GM23338 (cell line): ENCODE results near the gene RAB3GAP2.

Experiments used
- CREB1 ChIP-seq: fragments of 250-450 bp; sonication (Bioruptor Pico); IDR thresholded peaks from 2 replicates; pipeline ENCODE4 v1.5.0; 2020; ENCODE audit warnings: low read depth, mild to moderate bottlenecking, moderate library complexity
- EZH2 ChIP-seq: fragments of 200-600 bp; sonication (generic); IDR thresholded peaks from one replicate; pipeline ENCODE4 v1.8.0; 2017; ENCODE audit warnings: antibody characterized with exemption, mild to moderate bottlenecking, low read depth; ENCODE audit not compliant: unreplicated experiment
- EZH2phosphoT487 ChIP-seq: fragments of 200-600 bp; sonication (generic); IDR thresholded peaks from one replicate; pipeline ENCODE4 v1.8.1; 2018; ENCODE audit warnings: antibody characterized with exemption; ENCODE audit not compliant: unreplicated experiment
- JUNB ChIP-seq: IDR thresholded peaks from one replicate; pipeline ENCODE4 v1.6.1; 2016; ENCODE audit warnings: antibody characterized with exemption; ENCODE audit not compliant: unreplicated experiment
- NANOG ChIP-seq: IDR thresholded peaks from 2 replicates; pipeline ENCODE4 v1.6.1; 2016; ENCODE audit warnings: antibody characterized with exemption, borderline replicate concordance
- POLR2AphosphoS5 ChIP-seq: IDR thresholded peaks from 2 replicates; pipeline ENCODE4 v1.6.1; 2016; ENCODE audit warnings: antibody characterized with exemption, low read depth
- STAT1 ChIP-seq: IDR thresholded peaks from one replicate; pipeline ENCODE4 v1.6.1; 2016; ENCODE audit warnings: antibody characterized with exemption; ENCODE audit not compliant: unreplicated experiment
- ZNF331 ChIP-seq: fragments of 250-450 bp; sonication (Bioruptor Pico); IDR thresholded peaks from 2 replicates; pipeline ENCODE4 v1.5.0; 2020; ENCODE audit warnings: low read depth, mild to moderate bottlenecking, moderate library complexity
- TF ChIP-seq, protein P1 (sequence below), 2 experiments: fragments of 200-600 bp in 1 of 2; sonication (generic) in 1 of 2; conservative IDR thresholded peaks; 2 replicates each; pipeline versions ENCODE4 v1.5.1 to v1.6.1; 2016 to 2017; ENCODE audit warnings: antibody characterized with exemption in 2 of 2, low read depth in 2 of 2, mild to moderate bottlenecking in 2 of 2, moderate library complexity in 1 of 2
- TF ChIP-seq, protein P2 (sequence below): IDR thresholded peaks from one replicate; pipeline ENCODE4 v1.6.1; 2018; ENCODE audit warnings: antibody characterized with exemption; ENCODE audit not compliant: unreplicated experiment
- TF ChIP-seq, protein P3 (sequence below): IDR thresholded peaks from 2 replicates; pipeline ENCODE4 v1.6.1; 2016; ENCODE audit warnings: antibody characterized with exemption

DNA sequence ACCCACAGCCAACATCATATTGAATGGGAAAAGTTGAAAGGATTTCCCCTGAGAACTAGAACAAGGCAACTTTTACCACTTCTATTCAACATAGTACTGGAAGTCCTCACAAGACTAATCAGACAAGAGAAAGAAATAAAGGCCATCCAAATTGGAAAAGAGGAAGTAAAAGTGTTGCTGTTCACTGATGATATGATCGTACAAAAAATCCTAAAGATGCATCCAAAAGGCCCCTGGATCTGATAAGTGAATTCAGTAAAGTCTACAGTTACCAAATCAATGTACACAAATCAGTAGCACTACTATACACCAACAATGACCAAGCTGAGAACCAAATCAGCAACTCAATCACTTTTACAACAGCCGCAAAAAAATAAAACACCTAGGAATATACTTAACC is 28.3 kb downstream of the RAB3GAP2 start:
- TF ChIP-seq, protein P1, sequence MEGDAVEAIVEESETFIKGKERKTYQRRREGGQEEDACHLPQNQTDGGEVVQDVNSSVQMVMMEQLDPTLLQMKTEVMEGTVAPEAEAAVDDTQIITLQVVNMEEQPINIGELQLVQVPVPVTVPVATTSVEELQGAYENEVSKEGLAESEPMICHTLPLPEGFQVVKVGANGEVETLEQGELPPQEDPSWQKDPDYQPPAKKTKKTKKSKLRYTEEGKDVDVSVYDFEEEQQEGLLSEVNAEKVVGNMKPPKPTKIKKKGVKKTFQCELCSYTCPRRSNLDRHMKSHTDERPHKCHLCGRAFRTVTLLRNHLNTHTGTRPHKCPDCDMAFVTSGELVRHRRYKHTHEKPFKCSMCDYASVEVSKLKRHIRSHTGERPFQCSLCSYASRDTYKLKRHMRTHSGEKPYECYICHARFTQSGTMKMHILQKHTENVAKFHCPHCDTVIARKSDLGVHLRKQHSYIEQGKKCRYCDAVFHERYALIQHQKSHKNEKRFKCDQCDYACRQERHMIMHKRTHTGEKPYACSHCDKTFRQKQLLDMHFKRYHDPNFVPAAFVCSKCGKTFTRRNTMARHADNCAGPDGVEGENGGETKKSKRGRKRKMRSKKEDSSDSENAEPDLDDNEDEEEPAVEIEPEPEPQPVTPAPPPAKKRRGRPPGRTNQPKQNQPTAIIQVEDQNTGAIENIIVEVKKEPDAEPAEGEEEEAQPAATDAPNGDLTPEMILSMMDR (conservative IDR thresholded peaks at IDR 0.05; ENCODE audit: low read depth in 2 of 2): no peak
- no peak for TF ChIP-seq EZH2
- TF ChIP-seq CREB1 (CRISPR knock-in tag): no peak
- TF ChIP-seq, protein P2, sequence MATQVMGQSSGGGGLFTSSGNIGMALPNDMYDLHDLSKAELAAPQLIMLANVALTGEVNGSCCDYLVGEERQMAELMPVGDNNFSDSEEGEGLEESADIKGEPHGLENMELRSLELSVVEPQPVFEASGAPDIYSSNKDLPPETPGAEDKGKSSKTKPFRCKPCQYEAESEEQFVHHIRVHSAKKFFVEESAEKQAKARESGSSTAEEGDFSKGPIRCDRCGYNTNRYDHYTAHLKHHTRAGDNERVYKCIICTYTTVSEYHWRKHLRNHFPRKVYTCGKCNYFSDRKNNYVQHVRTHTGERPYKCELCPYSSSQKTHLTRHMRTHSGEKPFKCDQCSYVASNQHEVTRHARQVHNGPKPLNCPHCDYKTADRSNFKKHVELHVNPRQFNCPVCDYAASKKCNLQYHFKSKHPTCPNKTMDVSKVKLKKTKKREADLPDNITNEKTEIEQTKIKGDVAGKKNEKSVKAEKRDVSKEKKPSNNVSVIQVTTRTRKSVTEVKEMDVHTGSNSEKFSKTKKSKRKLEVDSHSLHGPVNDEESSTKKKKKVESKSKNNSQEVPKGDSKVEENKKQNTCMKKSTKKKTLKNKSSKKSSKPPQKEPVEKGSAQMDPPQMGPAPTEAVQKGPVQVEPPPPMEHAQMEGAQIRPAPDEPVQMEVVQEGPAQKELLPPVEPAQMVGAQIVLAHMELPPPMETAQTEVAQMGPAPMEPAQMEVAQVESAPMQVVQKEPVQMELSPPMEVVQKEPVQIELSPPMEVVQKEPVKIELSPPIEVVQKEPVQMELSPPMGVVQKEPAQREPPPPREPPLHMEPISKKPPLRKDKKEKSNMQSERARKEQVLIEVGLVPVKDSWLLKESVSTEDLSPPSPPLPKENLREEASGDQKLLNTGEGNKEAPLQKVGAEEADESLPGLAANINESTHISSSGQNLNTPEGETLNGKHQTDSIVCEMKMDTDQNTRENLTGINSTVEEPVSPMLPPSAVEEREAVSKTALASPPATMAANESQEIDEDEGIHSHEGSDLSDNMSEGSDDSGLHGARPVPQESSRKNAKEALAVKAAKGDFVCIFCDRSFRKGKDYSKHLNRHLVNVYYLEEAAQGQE: no peak
- TF ChIP-seq POLR2AphosphoS5: no peak
- TF ChIP-seq EZH2phosphoT487: no peak
- TF ChIP-seq ZNF331: no peak
- no peak for TF ChIP-seq JUNB
- no peak for TF ChIP-seq NANOG
- TF ChIP-seq, protein P3, sequence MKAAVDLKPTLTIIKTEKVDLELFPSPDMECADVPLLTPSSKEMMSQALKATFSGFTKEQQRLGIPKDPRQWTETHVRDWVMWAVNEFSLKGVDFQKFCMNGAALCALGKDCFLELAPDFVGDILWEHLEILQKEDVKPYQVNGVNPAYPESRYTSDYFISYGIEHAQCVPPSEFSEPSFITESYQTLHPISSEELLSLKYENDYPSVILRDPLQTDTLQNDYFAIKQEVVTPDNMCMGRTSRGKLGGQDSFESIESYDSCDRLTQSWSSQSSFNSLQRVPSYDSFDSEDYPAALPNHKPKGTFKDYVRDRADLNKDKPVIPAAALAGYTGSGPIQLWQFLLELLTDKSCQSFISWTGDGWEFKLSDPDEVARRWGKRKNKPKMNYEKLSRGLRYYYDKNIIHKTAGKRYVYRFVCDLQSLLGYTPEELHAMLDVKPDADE: no peak
- no peak for TF ChIP-seq STAT1
